GM12873 (cell line): ENCODE results near the gene ACOX1.

Experiments
- CTCF ChIP-seq: IDR thresholded peaks from 2 replicates; pipeline ENCODE4 v1.5.1; 2012; ENCODE audit warnings: low read depth, mild to moderate bottlenecking, moderate library complexity, low read length, control low read depth; ENCODE audit not compliant: insufficient read depth; ENCODE audit errors: missing control alignments

ACOX1 gene

DNA sequence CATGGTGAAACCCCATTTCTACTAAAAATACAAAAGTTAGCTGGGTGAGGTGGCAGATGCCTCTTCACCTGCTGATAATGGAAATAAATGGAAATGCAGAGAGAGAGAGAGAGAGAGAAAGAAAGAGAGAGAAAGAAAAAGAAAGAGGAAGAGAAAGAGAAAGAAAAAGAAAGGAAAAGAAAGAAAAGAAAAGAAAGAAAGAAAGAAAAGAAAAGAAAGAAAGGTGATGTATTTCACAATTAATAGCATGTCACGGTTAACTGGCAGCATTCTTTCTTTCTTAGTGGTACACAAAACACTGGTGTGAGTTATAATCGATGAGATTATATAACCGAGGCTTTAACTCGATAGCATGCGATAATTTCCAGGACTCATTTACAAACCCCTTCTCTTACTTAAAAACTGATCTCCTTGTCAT is 3.2 kb downstream of the ACOX1 start:
- no peak for TF ChIP-seq CTCF

DNA sequence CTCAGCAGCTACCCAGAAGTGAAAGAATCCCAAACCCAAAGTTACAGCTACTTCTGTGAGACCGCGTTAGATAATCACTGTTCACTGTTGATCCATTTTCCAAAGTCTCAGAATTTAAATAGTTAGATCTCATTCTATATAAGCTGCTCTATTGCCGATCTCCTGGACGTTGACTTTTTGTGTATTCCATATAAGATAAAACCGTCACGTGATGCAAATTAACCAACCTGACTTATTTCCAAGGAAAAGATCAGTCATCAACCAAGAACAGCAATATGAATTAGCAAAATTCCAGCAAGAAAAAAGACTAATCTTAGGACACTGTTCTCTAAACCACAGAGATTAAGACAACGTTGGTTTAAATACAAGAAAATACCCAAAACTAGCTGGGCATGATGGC is 8.3 kb downstream of the ACOX1 start:
- no peak for TF ChIP-seq CTCF

- no peak for TF ChIP-seq CTCF
These were observed 8.9 kb downstream of the ACOX1 start for GRCh38 chr17:75970011-75970523.

DNA sequence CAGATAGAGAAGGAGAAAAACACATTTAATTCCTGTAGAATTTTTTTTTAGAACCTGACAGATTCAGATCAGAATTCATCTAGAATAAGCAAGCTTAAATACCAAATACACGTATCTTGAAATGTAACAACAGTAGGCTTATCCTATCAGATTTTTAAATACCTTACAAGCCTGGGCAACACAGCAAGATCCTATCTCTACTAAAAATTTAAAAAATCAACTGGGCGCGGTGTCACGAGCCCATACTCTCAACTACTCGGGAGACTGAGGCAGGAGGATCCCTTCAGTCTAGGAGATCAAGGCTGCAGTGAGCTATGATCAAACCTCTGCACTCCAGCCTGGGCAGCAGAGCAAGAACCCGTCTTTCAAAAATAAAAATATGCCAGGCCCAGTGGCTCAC is 13.5 kb downstream of the ACOX1 start:
- TF ChIP-seq CTCF = no peak

- TF ChIP-seq CTCF = no peak
These were observed 19.0 kb downstream of the ACOX1 start for GRCh38 chr17:75959839-75960511.

- no peak for TF ChIP-seq CTCF
These were observed 19.7 kb downstream of the ACOX1 start for GRCh38 chr17:75959051-75959838.

DNA sequence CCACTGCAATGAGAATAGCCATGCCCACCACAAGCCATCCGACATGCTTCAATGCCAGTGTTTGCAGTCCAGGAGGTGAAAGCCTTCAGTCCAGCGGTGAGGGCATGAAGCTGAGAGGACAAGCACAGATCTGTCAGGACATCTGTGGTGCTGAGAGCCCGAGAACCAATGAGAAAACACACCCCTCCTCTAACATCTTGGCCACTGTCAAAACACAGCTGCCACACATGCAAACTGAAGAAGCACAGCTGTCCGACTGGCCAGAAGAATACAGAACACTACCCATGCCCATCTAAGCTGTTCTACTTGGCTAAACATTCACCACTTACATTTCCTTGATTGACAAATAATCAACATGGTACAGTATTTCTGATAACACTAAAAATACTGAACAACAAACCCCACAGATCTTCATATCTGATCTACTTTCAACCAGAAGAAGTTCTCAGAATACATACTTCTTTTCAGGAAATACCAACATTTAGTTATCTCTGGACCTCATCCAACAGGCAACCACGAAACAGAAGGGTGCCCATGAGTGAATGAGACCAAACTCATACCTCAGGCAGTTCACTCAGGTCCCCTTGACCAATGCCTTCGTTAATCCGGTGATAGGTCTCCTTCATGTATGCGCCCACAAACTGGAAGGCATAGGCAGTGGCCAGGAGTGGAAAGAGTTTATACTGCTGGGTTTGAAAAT is 28.0 kb downstream of the ACOX1 start:
- no peak for TF ChIP-seq CTCF
